Smooth muscle cell (in vitro differentiated cells): ENCODE data around the gene EMP1. TPM values are rescaled to one million over a fixed set of nuclear protein-coding genes. Genes with fewer than 3 reads are reported as not detected.

Source experiments
- DNase-seq: peaks from one replicate; lab custom pipeline; 2025; ENCODE audit not compliant: unreplicated experiment; lab: John Stamatoyannopoulos, UW
- H2AFZ ChIP-seq: fragments of 200-600 bp; sonication (generic); 2 replicates; pipeline ENCODE4 v1.6.0; 2016; ENCODE audit warnings: antibody characterized with exemption, low read depth, mild to moderate bottlenecking
- H3F3A ChIP-seq: fragments of 200-600 bp; sonication (generic); 2 replicates; pipeline ENCODE4 v1.6.0; 2017; ENCODE audit warnings: antibody characterized with exemption, low read depth
- H3K27ac ChIP-seq: fragments of 200-600 bp; sonication (generic); 2 replicates; pipeline ENCODE4 v1.5.1; 2016; ENCODE audit warnings: low read depth, mild to moderate bottlenecking
- H3K27me3 ChIP-seq: fragments of 200-600 bp; sonication (generic); 2 replicates; pipeline ENCODE4 v1.6.1; 2016; ENCODE audit warnings: low read depth, mild to moderate bottlenecking
- H3K36me3 ChIP-seq: fragments of 200-600 bp; sonication (generic); 2 replicates; pipeline ENCODE4 v1.5.1; 2016; ENCODE audit warnings: low read depth
- H3K4me1 ChIP-seq: fragments of 200-600 bp; sonication (generic); 2 replicates; pipeline ENCODE4 v1.5.1; 2016; ENCODE audit warnings: low read depth
- H3K4me2 ChIP-seq: fragments of 200-600 bp; sonication (generic); 2 replicates; pipeline ENCODE4 v1.6.0; 2016; ENCODE audit warnings: mild to moderate bottlenecking
- H3K4me3 ChIP-seq: fragments of 200-600 bp; sonication (generic); 2 replicates; pipeline ENCODE4 v1.5.1; 2016; ENCODE audit warnings: mild to moderate bottlenecking
- H3K79me2 ChIP-seq: fragments of 200-600 bp; sonication (generic); 2 replicates; pipeline ENCODE4 v1.6.0; 2016; ENCODE audit warnings: low read depth, mild to moderate bottlenecking
- H3K9ac ChIP-seq: fragments of 200-600 bp; sonication (generic); 2 replicates; pipeline ENCODE4 v1.6.0; 2016; ENCODE audit warnings: low read depth
- H3K9me3 ChIP-seq: fragments of 200-600 bp; sonication (generic); replicated peaks from 2 replicates; pipeline ENCODE4 v1.5.1; 2016; ENCODE audit warnings: low read depth
- H4K20me1 ChIP-seq: fragments of 200-600 bp; sonication (generic); 2 replicates; pipeline ENCODE4 v1.6.0; 2016; ENCODE audit warnings: low read depth
- CTCF ChIP-seq: fragments of 200-600 bp; sonication (generic); IDR thresholded peaks from 2 replicates; pipeline ENCODE4 v1.5.1; 2017; ENCODE audit warnings: borderline replicate concordance, mild to moderate bottlenecking, antibody characterized with exemption; ENCODE audit not compliant: insufficient read depth, poor library complexity, severe bottlenecking
- WGBS: methylation state at CpG from one replicate; pipeline ENCODE4 v1.1.7; 2016; ENCODE audit warnings: low lambda C conversion rate; 5-methylcytosine and 5-hydroxymethylcytosine counted together
- polyA plus RNA-seq: library from polyadenylated mRNA; unstranded; fragments of >200 nt; fragmentation: Nextera tagmentation; extraction: Ambion mirVana; gene quantifications from 2 replicates; pipeline ENCODE4 v1.2.1, GENCODE V29; 2016
- total RNA-seq: library from RNA; depleted of rRNA; stranded (reverse); fragments of >200 nt; gene quantifications from 2 replicates; pipeline ENCODE4 v1.2.3, GENCODE V29; 2014

The EMP1 gene
- total and polyA plus RNA-seq, 2 experiments from 2014 or later: 13.2 to 52.0 TPM

DNA sequence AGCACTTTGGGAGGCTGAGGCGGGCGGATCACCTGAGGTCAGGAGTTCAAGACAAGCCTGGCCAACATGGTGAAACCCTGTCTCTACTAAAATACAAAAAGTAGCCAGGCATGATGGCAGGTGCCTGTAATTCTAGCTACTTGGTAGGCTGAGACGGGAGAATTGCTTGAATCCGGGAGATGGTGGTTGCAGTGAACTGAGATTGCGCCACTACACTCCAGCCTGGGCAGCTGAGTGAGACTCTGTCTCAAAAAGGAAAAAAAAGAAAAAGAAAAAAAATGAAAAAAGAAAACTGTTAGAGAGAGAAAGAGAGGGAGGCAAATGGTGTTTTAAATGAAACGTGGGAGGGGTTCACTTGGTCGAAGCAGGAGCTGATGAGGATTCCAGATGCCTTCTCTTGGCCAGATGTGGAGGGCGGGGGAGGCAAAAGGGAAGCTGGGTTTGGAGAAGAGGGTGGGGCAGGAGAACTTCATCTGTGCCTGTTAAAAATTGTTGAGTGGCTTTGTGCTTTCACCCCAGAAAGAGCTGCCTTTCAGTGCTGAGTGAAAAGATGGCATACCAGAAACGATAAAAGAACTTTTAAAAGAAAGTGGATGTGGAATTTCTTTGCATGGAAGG, 1.1 kb downstream of the EMP1 start:
- H3K4me3 ChIP-seq: peak overlapping the region; percentile 47
- peaks cover 34% of the 10 kb centered on the region for H3K4me1 ChIP-seq
- peak overlapping the region; percentile 86 for H3K9ac ChIP-seq
- peaks cover 19% of the 10 kb centered on the region for H3F3A ChIP-seq
- no peak for TF ChIP-seq CTCF
- H3K79me2 ChIP-seq: peaks cover 9% of the 10 kb centered on the region
- peak overlapping the region; percentile 98 for H3K27ac ChIP-seq
- DNase-seq: no peak
- H3K4me2 ChIP-seq: peak overlapping the region; percentile 81
- no peaks in the 10 kb centered on the region for H3K9me3 ChIP-seq
- 74% methylated on average over 9 of the region's 9 CpGs for WGBS
- H3K36me3 ChIP-seq: no peaks in the 10 kb centered on the region
- no peaks in the 10 kb centered on the region for H4K20me1 ChIP-seq
- H2AFZ ChIP-seq: no peak overlapping the region
- H3K27me3 ChIP-seq: no peaks in the 10 kb centered on the region

- Histone ChIP-seq H3F3A (peaks cover 19% of the 10 kb centered on the region), H4K20me1 (no peaks in the 10 kb centered on the region), H3K79me2 (peaks cover 9% of the 10 kb centered on the region), H3K4me3 (peak overlapping the region; percentile 47), H3K9ac (no peak overlapping the region), H3K27ac (peak overlapping the region; percentile 98), H3K36me3 (no peaks in the 10 kb centered on the region), H3K4me1 (peaks cover 34% of the 10 kb centered on the region), H3K9me3 (no peaks in the 10 kb centered on the region), H3K4me2 (peak overlapping the region; percentile 81), H3K27me3 (no peaks in the 10 kb centered on the region), H2AFZ (no peak overlapping the region)
- DNase-seq: no peak
- no peak for TF ChIP-seq CTCF
- 61% methylated on average over 4 of the region's 4 CpGs for WGBS
These were observed 1.7 kb downstream of the EMP1 start for GRCh38 chr12:13198241-13198640.

GRCh38 chr12:13198876-13199275, 2.4 kb downstream of the EMP1 start:
- no peak for DNase-seq
- no peak for TF ChIP-seq CTCF
- peak overlapping the region; percentile 81 for H3K4me2 ChIP-seq
- peaks cover 9% of the 10 kb centered on the region for H3K79me2 ChIP-seq
- H3K27ac ChIP-seq: no peak overlapping the region
- no peaks in the 10 kb centered on the region for H4K20me1 ChIP-seq
- H3K36me3 ChIP-seq: no peaks in the 10 kb centered on the region
- no peaks in the 10 kb centered on the region for H3K9me3 ChIP-seq
- H3K4me3 ChIP-seq: peak overlapping the region; percentile 47
- peaks cover 18% of the 10 kb centered on the region for H3F3A ChIP-seq
- no peaks in the 10 kb centered on the region for H3K27me3 ChIP-seq
- no peak overlapping the region for H3K9ac ChIP-seq
- peaks cover 32% of the 10 kb centered on the region for H3K4me1 ChIP-seq
- WGBS: 82% methylated on average over 7 of the region's 7 CpGs
- H2AFZ ChIP-seq: no peak overlapping the region

GRCh38 chr12:13199592-13199991, 3.1 kb downstream of the EMP1 start:
- Histone ChIP-seq H3K4me2 (no peak overlapping the region), H3K27me3 (no peaks in the 10 kb centered on the region), H4K20me1 (no peaks in the 10 kb centered on the region), H3K9ac (no peak overlapping the region), H3F3A (peaks cover 11% of the 10 kb centered on the region), H3K79me2 (peaks cover 9% of the 10 kb centered on the region), H3K27ac (no peak overlapping the region), H3K4me1 (peaks cover 32% of the 10 kb centered on the region), H3K4me3 (no peak overlapping the region), H3K36me3 (no peaks in the 10 kb centered on the region), H2AFZ (no peak overlapping the region), H3K9me3 (no peaks in the 10 kb centered on the region)
- TF ChIP-seq CTCF: no peak
- no peak for DNase-seq
- WGBS: 94% methylated on average over 2 of the region's 2 CpGs
